HepG2 (cell line): ENCODE measurements around the gene TMEM150C. TPM values are rescaled to one million over a fixed set of nuclear protein-coding genes. Genes with fewer than 3 reads are reported as not detected.

ENCODE experiments used
- ATAC-seq: fragments of 200-7000 bp; cut with Tn5 transposase; 3 replicates; pipeline ENCODE4 v1.9.1; 2020; ENCODE audit warnings: mild to moderate bottlenecking, moderate library complexity
- BruUV-seq: library from RNA; stranded (reverse); fragments of 400-500 nt; replicated peaks from 2 replicates; lab custom pipeline; 2021; lab: Mats Ljungman, UMichigan
- CTCF ChIA-PET: fragments of 300-600 bp; formaldehyde crosslinking; extraction: SDS; loops from one replicate; lab custom pipeline; 2021; ENCODE audit warnings: low total read pairs, inconsistent platforms, low intra/inter-chr PET ratio; lab: Yijun Ruan, JAX
- POLR2A ChIA-PET: fragments of 350-600 bp; sonication (Branson Sonifier 250); formaldehyde crosslinking; loops from one replicate; lab custom pipeline; 2020; ENCODE audit warnings: antibody characterized with exemption, inconsistent platforms; lab: Yijun Ruan, JAX
- DNase-seq: peaks from one replicate; pipeline ENCODE4 v3.0.0-alpha.2; 2015; ENCODE audit warnings: low spot score
- FAIRE-seq: peaks from 3 replicates; lab custom pipeline; 2011; peaks lifted over from hg19 to GRCh38; lab: Jason Lieb, UNC
- H2AFZ ChIP-seq: one replicate; pipeline ENCODE4 v1.6.1; 2011; ENCODE audit warnings: low read length, inconsistent platforms
- H3K27ac ChIP-seq: fragments of 300-600 bp; 3 replicates; pipeline ENCODE4 v1.8.0; 2011; ENCODE audit warnings: mixed run types, mild to moderate bottlenecking, mixed read lengths, low read length, inconsistent platforms; ENCODE audit not compliant: insufficient read depth; ENCODE audit errors: extremely low read length
- H3K27me3 ChIP-seq, 2 experiments: fragments of 200-600 bp in 1 of 2; 2 replicates in 1 of 2; 3 replicates in 1 of 2; pipeline versions ENCODE4 v1.6.0 to v1.8.0; 2011; ENCODE audit warnings: low read length in 2 of 2, mild to moderate bottlenecking in 2 of 2, moderate library complexity in 2 of 2, inconsistent platforms in 1 of 2; ENCODE audit not compliant: insufficient read depth in 2 of 2, control insufficient read depth in 1 of 2
- H3K36me3 ChIP-seq, 2 experiments: fragments of 200-600 bp in 1 of 2; replicated peaks in 1 of 2; 2 replicates in 1 of 2; 3 replicates in 1 of 2; pipeline versions ENCODE4 v1.5.1 to v1.8.0; 2011; ENCODE audit warnings: low read length in 2 of 2, inconsistent platforms in 1 of 2; ENCODE audit not compliant: insufficient read depth in 2 of 2, control insufficient read depth in 1 of 2
- H3K4me1 ChIP-seq: 2 replicates; pipeline ENCODE4 v1.5.1; 2012; ENCODE audit warnings: low read length, inconsistent platforms; ENCODE audit not compliant: insufficient read depth
- H3K4me2 ChIP-seq: 2 replicates; pipeline ENCODE4 v1.6.0; 2011; ENCODE audit warnings: low read depth, low read length, inconsistent platforms
- H3K4me3 ChIP-seq, 3 experiments: fragments of 200-600 bp in 1 of 3; sonication (generic), shearing (Covaris generic) in 1 of 3; replicated peaks in 1 of 3; 2 replicates each; pipeline ENCODE4 v1.5.1; 2011 to 2016; ENCODE audit warnings: low read length in 3 of 3, inconsistent platforms in 2 of 3, low read depth in 2 of 3, mild to moderate bottlenecking in 2 of 3, control low read depth in 1 of 3, mixed read lengths in 1 of 3; ENCODE audit not compliant: insufficient read depth in 1 of 3
- H3K79me2 ChIP-seq: one replicate; pipeline ENCODE4 v1.6.1; 2011; ENCODE audit warnings: low read length, inconsistent platforms; ENCODE audit not compliant: insufficient read depth
- H3K9ac ChIP-seq: 2 replicates; pipeline ENCODE4 v1.6.0; 2011; ENCODE audit warnings: mild to moderate bottlenecking, low read depth, low read length, inconsistent platforms; ENCODE audit not compliant: insufficient read depth
- H3K9me3 ChIP-seq: 2 replicates; pipeline ENCODE4 v1.5.1; 2012; ENCODE audit warnings: mild to moderate bottlenecking, low read length
- H4K20me1 ChIP-seq: 2 replicates; pipeline ENCODE4 v1.6.0; 2011; ENCODE audit warnings: inconsistent platforms, mild to moderate bottlenecking, low read length, moderate library complexity; ENCODE audit not compliant: insufficient read depth
- AGO1 ChIP-seq: fragments of 200-400 bp; formaldehyde crosslinking; IDR thresholded peaks from 2 replicates; pipeline ENCODE4 v1.6.1; 2017; ENCODE audit warnings: mild to moderate bottlenecking, low read depth, low read length, moderate library complexity; ENCODE audit not compliant: poor library complexity, severe bottlenecking
- CHCHD3 ChIP-seq: sonication (generic); formaldehyde crosslinking; IDR thresholded peaks from 2 replicates; pipeline ENCODE4 v1.8.0; 2022; ENCODE audit warnings: mild to moderate bottlenecking, missing genetic modification reagents, moderate library complexity
- IRX3 ChIP-seq: sonication (generic); formaldehyde crosslinking; IDR thresholded peaks from 2 replicates; pipeline ENCODE4 v1.8.1; 2023; ENCODE audit warnings: mild to moderate bottlenecking, low read depth, missing genetic modification reagents, borderline replicate concordance
- MXI1 ChIP-seq: IDR thresholded peaks from 3 replicates; pipeline ENCODE4 v1.6.1; 2012; ENCODE audit warnings: low read depth, low read length, inconsistent platforms, borderline replicate concordance
- NR1H2 ChIP-seq: sonication (generic); formaldehyde crosslinking; IDR thresholded peaks from 2 replicates; pipeline ENCODE4 v1.8.1; 2022; ENCODE audit warnings: low read depth, missing genetic modification reagents, borderline replicate concordance
- SRSF1 ChIP-seq: fragments of 200-400 bp; formaldehyde crosslinking; optimal IDR thresholded peaks from 2 replicates; pipeline ENCODE3; 2017; ENCODE audit warnings: mild to moderate bottlenecking, low read depth, low read length, moderate library complexity
- ZFP37 ChIP-seq: sonication (generic); formaldehyde crosslinking; IDR thresholded peaks from 2 replicates; pipeline ENCODE4 v1.4.0; 2020; ENCODE audit warnings: missing genetic modification reagents, borderline replicate concordance
- ZNF225 ChIP-seq: sonication (generic); formaldehyde crosslinking; IDR thresholded peaks from 2 replicates; pipeline ENCODE4 v1.4.0; 2020; ENCODE audit warnings: mild to moderate bottlenecking, missing genetic modification reagents
- ZNF260 ChIP-seq: sonication (generic); formaldehyde crosslinking; IDR thresholded peaks from 2 replicates; pipeline ENCODE4 v1.4.0; 2020; ENCODE audit warnings: missing genetic modification reagents, low read depth, mild to moderate bottlenecking, borderline replicate concordance
- ZNF530 ChIP-seq: sonication (generic); formaldehyde crosslinking; IDR thresholded peaks from 2 replicates; pipeline ENCODE4 v1.5.0; 2020; ENCODE audit warnings: low read depth, mild to moderate bottlenecking, missing genetic modification reagents
- WGBS: methylation state at CpG from one replicate; pipeline ENCODE4 v1.1.6; 2017; ENCODE audit warnings: low lambda C conversion rate; 5-methylcytosine and 5-hydroxymethylcytosine counted together
- in situ Hi-C: cut with HindIII; loops from 2 replicates; pipeline ENCODE4 v1.10.0; 2017; ENCODE audit warnings: low pct_unique_long_range_greater_than_20kb; ENCODE audit not compliant: extremely low pct_ligation_motif_present
- intact Hi-C: fragments of 100-400 bp; cut with micrococcal nuclease; formaldehyde crosslinking; loops from one replicate; pipeline ENCODE4 v1.10.0; 2022; ENCODE audit not compliant: unreplicated experiment
- polyA plus RNA-seq, 8 experiments: library from polyadenylated mRNA; depleted of rRNA in 3 of 8; stranded (reverse) in 7 of 8; unstranded in 1 of 8; fragments of >200 nt; fragmentation: Illumina TruSeq in 4 of 8; extraction: Trizol in 4 of 8; gene quantifications; 2 replicates each; pipeline versions ENCODE4 v1.2.1 to v1.2.3, GENCODE V29; 2011 to 2016; ENCODE audit warnings: low read depth in 4 of 8, missing spikeins in 1 of 8, mixed read lengths in 1 of 8; ENCODE audit not compliant: insufficient read depth in 1 of 8
- total RNA-seq, 5 experiments: library from RNA; depleted of rRNA; stranded (reverse); fragments of >200 nt; fragmentation: Illumina TruSeq; extraction: Trizol; gene quantifications; 2 replicates each; pipeline ENCODE4 v1.2.3, GENCODE V29; 2016; ENCODE audit warnings: low read depth in 1 of 5
- TF ChIP-seq, protein P1 (sequence below): sonication (generic); formaldehyde crosslinking; IDR thresholded peaks from 2 replicates; pipeline ENCODE4 v1.9.0; 2022; ENCODE audit warnings: missing genetic modification reagents, mild to moderate bottlenecking, borderline replicate concordance
- TF ChIP-seq, protein P2 (sequence below): sonication (generic); formaldehyde crosslinking; IDR thresholded peaks from 2 replicates; pipeline ENCODE4 v1.5.0; 2020; ENCODE audit warnings: mild to moderate bottlenecking, missing genetic modification reagents
- TF ChIP-seq, protein P3 (sequence below): sonication (generic); formaldehyde crosslinking; IDR thresholded peaks from 2 replicates; pipeline ENCODE4 v1.8.0; 2022; ENCODE audit warnings: mild to moderate bottlenecking, missing genetic modification reagents, moderate library complexity

TMEM150C gene
- total and polyA plus RNA-seq, 2 of the 13 experiments (the other 11 are each of a cell fraction or from before 2014, with no cell fraction given) = 0.33 to 0.42 TPM

DNA sequence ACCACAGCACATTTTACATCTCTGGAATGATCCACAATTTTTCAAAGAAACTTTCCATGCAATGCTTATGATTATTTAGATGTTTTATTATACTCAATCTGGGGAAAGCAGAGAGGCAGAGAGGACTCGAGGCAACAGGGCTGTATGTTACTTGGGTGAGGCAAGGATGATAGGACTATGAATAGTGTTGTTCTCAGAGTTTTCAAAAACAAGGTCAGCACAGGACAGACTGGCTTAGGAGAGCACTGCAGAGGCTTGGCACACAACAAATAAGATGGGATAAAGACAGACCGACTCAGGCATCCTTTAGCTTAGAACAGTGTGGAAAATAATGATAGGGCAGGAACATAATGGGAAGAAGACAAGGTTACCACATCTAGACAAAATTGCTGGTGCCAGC lies 65.4 kb downstream of the TMEM150C start:
- ChIA-PET POLR2A (no interaction called here), CTCF (no interaction called here)
- H3K4me3 ChIP-seq = no peak overlapping the region
- no peak for DNase-seq
- no peak overlapping the region for H2AFZ ChIP-seq
- BruUV-seq = no TSS peak
- WGBS = 56% methylated on average over 2 of the region's 2 CpGs
- no peaks in the 10 kb centered on the region for H3K27me3 ChIP-seq
- H3K4me1 ChIP-seq = no peaks in the 10 kb centered on the region
- H3K36me3 ChIP-seq = no peaks in the 10 kb centered on the region
- no peak overlapping the region for H3K27ac ChIP-seq
- FAIRE-seq = no peak
- H3K9ac ChIP-seq = no peak overlapping the region
- no peak overlapping the region for H3K4me2 ChIP-seq
- TF ChIP-seq CHCHD3 (CRISPR knock-in tag) = no peak
- no peak for TF ChIP-seq AGO1
- no peak for TF ChIP-seq NR1H2 (CRISPR knock-in tag)
- no peak for TF ChIP-seq ZNF260
- TF ChIP-seq ZFP37 (CRISPR knock-in tag) = no peak
- TF ChIP-seq ZNF225 (CRISPR knock-in tag) = no peak
- TF ChIP-seq MXI1 = no peak
- no peak for TF ChIP-seq IRX3 (CRISPR knock-in tag)
- TF ChIP-seq ZNF530 = no peak
- TF ChIP-seq, protein P1, sequence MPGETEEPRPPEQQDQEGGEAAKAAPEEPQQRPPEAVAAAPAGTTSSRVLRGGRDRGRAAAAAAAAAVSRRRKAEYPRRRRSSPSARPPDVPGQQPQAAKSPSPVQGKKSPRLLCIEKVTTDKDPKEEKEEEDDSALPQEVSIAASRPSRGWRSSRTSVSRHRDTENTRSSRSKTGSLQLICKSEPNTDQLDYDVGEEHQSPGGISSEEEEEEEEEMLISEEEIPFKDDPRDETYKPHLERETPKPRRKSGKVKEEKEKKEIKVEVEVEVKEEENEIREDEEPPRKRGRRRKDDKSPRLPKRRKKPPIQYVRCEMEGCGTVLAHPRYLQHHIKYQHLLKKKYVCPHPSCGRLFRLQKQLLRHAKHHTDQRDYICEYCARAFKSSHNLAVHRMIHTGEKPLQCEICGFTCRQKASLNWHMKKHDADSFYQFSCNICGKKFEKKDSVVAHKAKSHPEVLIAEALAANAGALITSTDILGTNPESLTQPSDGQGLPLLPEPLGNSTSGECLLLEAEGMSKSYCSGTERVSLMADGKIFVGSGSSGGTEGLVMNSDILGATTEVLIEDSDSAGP (CRISPR knock-in tag) = no peak
- TF ChIP-seq SRSF1 = no peak
- TF ChIP-seq, protein P2, sequence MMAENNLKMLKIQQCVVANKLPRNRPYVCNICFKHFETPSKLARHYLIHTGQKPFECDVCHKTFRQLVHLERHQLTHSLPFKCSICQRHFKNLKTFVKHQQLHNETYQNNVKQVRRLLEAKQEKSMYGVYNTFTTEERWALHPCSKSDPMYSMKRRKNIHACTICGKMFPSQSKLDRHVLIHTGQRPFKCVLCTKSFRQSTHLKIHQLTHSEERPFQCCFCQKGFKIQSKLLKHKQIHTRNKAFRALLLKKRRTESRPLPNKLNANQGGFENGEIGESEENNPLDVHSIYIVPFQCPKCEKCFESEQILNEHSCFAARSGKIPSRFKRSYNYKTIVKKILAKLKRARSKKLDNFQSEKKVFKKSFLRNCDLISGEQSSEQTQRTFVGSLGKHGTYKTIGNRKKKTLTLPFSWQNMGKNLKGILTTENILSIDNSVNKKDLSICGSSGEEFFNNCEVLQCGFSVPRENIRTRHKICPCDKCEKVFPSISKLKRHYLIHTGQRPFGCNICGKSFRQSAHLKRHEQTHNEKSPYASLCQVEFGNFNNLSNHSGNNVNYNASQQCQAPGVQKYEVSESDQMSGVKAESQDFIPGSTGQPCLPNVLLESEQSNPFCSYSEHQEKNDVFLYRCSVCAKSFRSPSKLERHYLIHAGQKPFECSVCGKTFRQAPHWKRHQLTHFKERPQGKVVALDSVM = no peak
- TF ChIP-seq, protein P3, sequence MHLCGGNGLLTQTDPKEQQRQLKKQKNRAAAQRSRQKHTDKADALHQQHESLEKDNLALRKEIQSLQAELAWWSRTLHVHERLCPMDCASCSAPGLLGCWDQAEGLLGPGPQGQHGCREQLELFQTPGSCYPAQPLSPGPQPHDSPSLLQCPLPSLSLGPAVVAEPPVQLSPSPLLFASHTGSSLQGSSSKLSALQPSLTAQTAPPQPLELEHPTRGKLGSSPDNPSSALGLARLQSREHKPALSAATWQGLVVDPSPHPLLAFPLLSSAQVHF (CRISPR knock-in tag) = no peak
- H3K9me3 ChIP-seq = no peaks in the 10 kb centered on the region
- H3K79me2 ChIP-seq = no peaks in the 10 kb centered on the region
- intact Hi-C loops = no loop called here
- in situ Hi-C loops = no loop called here
- no peak for ATAC-seq
- H4K20me1 ChIP-seq = no peaks in the 10 kb centered on the region
